Neural cell (in vitro differentiated cells): ENCODE measurements around the gene SH2D1A. TPM values are rescaled to one million over a fixed set of nuclear protein-coding genes. Genes with fewer than 3 reads are reported as not detected.

Experiments used
- H2AFZ ChIP-seq: fragments of 200-600, 300-800 bp; sonication (generic), shearing (Covaris generic); 2 replicates; pipeline ENCODE4 v1.6.0; 2014; ENCODE audit warnings: low read depth, mild to moderate bottlenecking, antibody characterized with exemption, low read length, moderate library complexity
- H3F3A ChIP-seq: fragments of 200-600 bp; shearing (Covaris generic); 2 replicates; pipeline ENCODE4 v1.6.1; 2016; ENCODE audit warnings: mild to moderate bottlenecking, moderate library complexity, mixed read lengths, antibody characterized with exemption, low read length; ENCODE audit not compliant: insufficient read depth, poor library complexity, severe bottlenecking
- H3K27ac ChIP-seq: fragments of 200-600, 300-800 bp; sonication (generic), shearing (Covaris generic); 2 replicates; pipeline ENCODE4 v1.5.1; 2014; ENCODE audit warnings: mild to moderate bottlenecking, low read length, moderate library complexity
- H3K27me3 ChIP-seq: fragments of 300-800, 200-600 bp; sonication (generic), shearing (Covaris generic); 2 replicates; pipeline ENCODE4 v1.6.0; 2014; ENCODE audit warnings: mild to moderate bottlenecking, low read depth, low read length, moderate library complexity; ENCODE audit not compliant: insufficient read depth
- H3K36me3 ChIP-seq: fragments of 300-800, 200-600 bp; sonication (generic), shearing (Covaris generic); 2 replicates; pipeline ENCODE4 v1.5.1; 2014; ENCODE audit warnings: mild to moderate bottlenecking, antibody characterized with exemption, low read length, moderate library complexity; ENCODE audit not compliant: insufficient read depth
- H3K4me2 ChIP-seq: fragments of 300-800, 200-600 bp; sonication (generic), shearing (Covaris generic); 2 replicates; pipeline ENCODE4 v1.6.0; 2014; ENCODE audit warnings: mild to moderate bottlenecking, low read length
- H3K4me3 ChIP-seq: fragments of 300-800, 200-600 bp; sonication (generic), shearing (Covaris generic); 2 replicates; pipeline ENCODE4 v1.5.1; 2014; ENCODE audit warnings: mild to moderate bottlenecking, low read length, moderate library complexity
- H3K79me2 ChIP-seq: fragments of 200-600 bp; shearing (Covaris generic); replicated peaks from 2 replicates; pipeline ENCODE4 v1.6.0; 2014; ENCODE audit warnings: mild to moderate bottlenecking, low read length, moderate library complexity; ENCODE audit not compliant: insufficient read depth
- H3K9ac ChIP-seq: fragments of 300-800, 200-600 bp; sonication (generic), shearing (Covaris generic); 2 replicates; pipeline ENCODE4 v1.6.1; 2016; ENCODE audit warnings: mild to moderate bottlenecking, low read length, mixed read lengths
- H3K9me2 ChIP-seq: fragments of 200-600 bp; shearing (Covaris generic); 2 replicates; pipeline ENCODE4 v1.6.1; 2016; ENCODE audit warnings: mild to moderate bottlenecking, low read length, mixed read lengths; ENCODE audit not compliant: insufficient read depth
- H3K9me3 ChIP-seq: fragments of 200-600, 300-800 bp; sonication (generic), shearing (Covaris generic); 2 replicates; pipeline ENCODE4 v1.6.1; 2016; ENCODE audit warnings: mild to moderate bottlenecking, mixed run types, low read length, moderate library complexity, mixed read lengths
- H4K20me1 ChIP-seq: fragments of 200-600 bp; shearing (Covaris generic); 2 replicates; pipeline ENCODE4 v1.6.1; 2016; ENCODE audit warnings: mild to moderate bottlenecking, mixed run types; ENCODE audit not compliant: insufficient read depth
- EP300 ChIP-seq: fragments of 450-650 bp; conservative IDR thresholded peaks from 2 replicates; pipeline ENCODE4 v1.6.1; 2014; ENCODE audit warnings: antibody characterized with exemption, mild to moderate bottlenecking, moderate library complexity; ENCODE audit not compliant: poor library complexity, severe bottlenecking
- EZH2 ChIP-seq: fragments of 200-600, 300-800 bp; shearing (Covaris generic), sonication (generic); IDR thresholded peaks from 2 replicates; pipeline ENCODE4 v1.6.1; 2014; ENCODE audit warnings: antibody characterized with exemption, low read length, borderline replicate concordance, mild to moderate bottlenecking; ENCODE audit not compliant: insufficient read depth, poor library complexity, severe bottlenecking
- MXI1 ChIP-seq: fragments of 450-650 bp; conservative IDR thresholded peaks from 2 replicates; pipeline ENCODE4 v1.6.1; 2014; ENCODE audit warnings: antibody characterized with exemption, mild to moderate bottlenecking; ENCODE audit not compliant: poor library complexity, severe bottlenecking
- POLR2AphosphoS5 ChIP-seq: IDR thresholded peaks from 2 replicates; pipeline ENCODE4 v1.6.1; 2012
- RAD21 ChIP-seq: fragments of 450-650 bp; conservative IDR thresholded peaks from 2 replicates; pipeline ENCODE4 v1.6.1; 2014; ENCODE audit warnings: antibody characterized with exemption, mild to moderate bottlenecking, moderate library complexity
- SMC3 ChIP-seq: fragments of 450-650 bp; conservative IDR thresholded peaks from 2 replicates; pipeline ENCODE4 v1.6.1; 2014; ENCODE audit warnings: antibody characterized with exemption, mild to moderate bottlenecking, moderate library complexity; ENCODE audit not compliant: poor library complexity
- TAF1 ChIP-seq: IDR thresholded peaks from 2 replicates; pipeline ENCODE4 v1.6.1; 2012; ENCODE audit warnings: low read depth
- polyA plus RNA-seq: library from polyadenylated mRNA; depleted of rRNA; stranded (reverse); fragments of >200 nt; gene quantifications from 2 replicates; pipeline ENCODE4 v1.2.3, GENCODE V29; 2014
- TF ChIP-seq, protein P1 (sequence below): IDR thresholded peaks from 2 replicates; pipeline ENCODE4 v1.6.1; 2012; ENCODE audit warnings: borderline replicate concordance
- TF ChIP-seq, protein P2 (sequence below): fragments of 450-650 bp; IDR thresholded peaks from 2 replicates; pipeline ENCODE4 v1.5.1; 2014; ENCODE audit warnings: antibody characterized with exemption, mild to moderate bottlenecking, moderate library complexity; ENCODE audit not compliant: poor library complexity, severe bottlenecking

The SH2D1A gene
- polyA plus RNA-seq, 1 donor from 2014 or later = not detected

DNA sequence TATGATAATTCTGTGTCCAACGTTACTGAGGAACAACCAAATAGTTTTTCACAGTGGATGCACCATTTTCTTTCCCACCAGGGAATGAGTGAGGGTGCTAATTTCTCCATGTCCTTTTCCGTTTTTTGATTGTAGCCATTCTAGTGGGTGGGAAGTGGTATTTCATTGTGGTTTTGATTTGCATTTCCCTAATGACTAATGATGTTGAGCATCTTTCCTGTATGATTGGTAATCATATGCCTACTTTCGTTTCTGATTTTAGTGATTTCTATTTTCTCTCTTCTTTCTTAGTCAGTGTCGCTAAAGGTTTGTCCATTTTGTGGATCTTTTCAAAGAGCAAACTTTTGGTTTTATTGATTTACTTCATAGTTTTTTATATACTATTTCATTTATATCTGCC, 46.0 kb upstream of the SH2D1A start:
- no peak overlapping the region for H3K4me2 ChIP-seq
- H3K36me3 ChIP-seq = no peaks in the 10 kb centered on the region
- H3K79me2 ChIP-seq = no peaks in the 10 kb centered on the region
- no peak overlapping the region for H3K27ac ChIP-seq
- no peaks in the 10 kb centered on the region for H3F3A ChIP-seq
- TF ChIP-seq TAF1 = no peak
- TF ChIP-seq, protein P1, sequence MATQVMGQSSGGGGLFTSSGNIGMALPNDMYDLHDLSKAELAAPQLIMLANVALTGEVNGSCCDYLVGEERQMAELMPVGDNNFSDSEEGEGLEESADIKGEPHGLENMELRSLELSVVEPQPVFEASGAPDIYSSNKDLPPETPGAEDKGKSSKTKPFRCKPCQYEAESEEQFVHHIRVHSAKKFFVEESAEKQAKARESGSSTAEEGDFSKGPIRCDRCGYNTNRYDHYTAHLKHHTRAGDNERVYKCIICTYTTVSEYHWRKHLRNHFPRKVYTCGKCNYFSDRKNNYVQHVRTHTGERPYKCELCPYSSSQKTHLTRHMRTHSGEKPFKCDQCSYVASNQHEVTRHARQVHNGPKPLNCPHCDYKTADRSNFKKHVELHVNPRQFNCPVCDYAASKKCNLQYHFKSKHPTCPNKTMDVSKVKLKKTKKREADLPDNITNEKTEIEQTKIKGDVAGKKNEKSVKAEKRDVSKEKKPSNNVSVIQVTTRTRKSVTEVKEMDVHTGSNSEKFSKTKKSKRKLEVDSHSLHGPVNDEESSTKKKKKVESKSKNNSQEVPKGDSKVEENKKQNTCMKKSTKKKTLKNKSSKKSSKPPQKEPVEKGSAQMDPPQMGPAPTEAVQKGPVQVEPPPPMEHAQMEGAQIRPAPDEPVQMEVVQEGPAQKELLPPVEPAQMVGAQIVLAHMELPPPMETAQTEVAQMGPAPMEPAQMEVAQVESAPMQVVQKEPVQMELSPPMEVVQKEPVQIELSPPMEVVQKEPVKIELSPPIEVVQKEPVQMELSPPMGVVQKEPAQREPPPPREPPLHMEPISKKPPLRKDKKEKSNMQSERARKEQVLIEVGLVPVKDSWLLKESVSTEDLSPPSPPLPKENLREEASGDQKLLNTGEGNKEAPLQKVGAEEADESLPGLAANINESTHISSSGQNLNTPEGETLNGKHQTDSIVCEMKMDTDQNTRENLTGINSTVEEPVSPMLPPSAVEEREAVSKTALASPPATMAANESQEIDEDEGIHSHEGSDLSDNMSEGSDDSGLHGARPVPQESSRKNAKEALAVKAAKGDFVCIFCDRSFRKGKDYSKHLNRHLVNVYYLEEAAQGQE = no peak
- TF ChIP-seq RAD21 = no peak
- TF ChIP-seq, protein P2, sequence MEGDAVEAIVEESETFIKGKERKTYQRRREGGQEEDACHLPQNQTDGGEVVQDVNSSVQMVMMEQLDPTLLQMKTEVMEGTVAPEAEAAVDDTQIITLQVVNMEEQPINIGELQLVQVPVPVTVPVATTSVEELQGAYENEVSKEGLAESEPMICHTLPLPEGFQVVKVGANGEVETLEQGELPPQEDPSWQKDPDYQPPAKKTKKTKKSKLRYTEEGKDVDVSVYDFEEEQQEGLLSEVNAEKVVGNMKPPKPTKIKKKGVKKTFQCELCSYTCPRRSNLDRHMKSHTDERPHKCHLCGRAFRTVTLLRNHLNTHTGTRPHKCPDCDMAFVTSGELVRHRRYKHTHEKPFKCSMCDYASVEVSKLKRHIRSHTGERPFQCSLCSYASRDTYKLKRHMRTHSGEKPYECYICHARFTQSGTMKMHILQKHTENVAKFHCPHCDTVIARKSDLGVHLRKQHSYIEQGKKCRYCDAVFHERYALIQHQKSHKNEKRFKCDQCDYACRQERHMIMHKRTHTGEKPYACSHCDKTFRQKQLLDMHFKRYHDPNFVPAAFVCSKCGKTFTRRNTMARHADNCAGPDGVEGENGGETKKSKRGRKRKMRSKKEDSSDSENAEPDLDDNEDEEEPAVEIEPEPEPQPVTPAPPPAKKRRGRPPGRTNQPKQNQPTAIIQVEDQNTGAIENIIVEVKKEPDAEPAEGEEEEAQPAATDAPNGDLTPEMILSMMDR = no peak
- TF ChIP-seq SMC3 = no peak
- no peak for TF ChIP-seq MXI1
- TF ChIP-seq EP300 = no peak
- no peak for TF ChIP-seq POLR2AphosphoS5
- no peak for TF ChIP-seq EZH2
- H3K9me2 ChIP-seq = no peaks in the 10 kb centered on the region
- no peaks in the 10 kb centered on the region for H3K9me3 ChIP-seq
- H3K4me3 ChIP-seq = no peak overlapping the region
- H4K20me1 ChIP-seq = no peaks in the 10 kb centered on the region
- no peak overlapping the region for H3K9ac ChIP-seq
- H3K27me3 ChIP-seq = no peaks in the 10 kb centered on the region
- H2AFZ ChIP-seq = no peak overlapping the region

DNA sequence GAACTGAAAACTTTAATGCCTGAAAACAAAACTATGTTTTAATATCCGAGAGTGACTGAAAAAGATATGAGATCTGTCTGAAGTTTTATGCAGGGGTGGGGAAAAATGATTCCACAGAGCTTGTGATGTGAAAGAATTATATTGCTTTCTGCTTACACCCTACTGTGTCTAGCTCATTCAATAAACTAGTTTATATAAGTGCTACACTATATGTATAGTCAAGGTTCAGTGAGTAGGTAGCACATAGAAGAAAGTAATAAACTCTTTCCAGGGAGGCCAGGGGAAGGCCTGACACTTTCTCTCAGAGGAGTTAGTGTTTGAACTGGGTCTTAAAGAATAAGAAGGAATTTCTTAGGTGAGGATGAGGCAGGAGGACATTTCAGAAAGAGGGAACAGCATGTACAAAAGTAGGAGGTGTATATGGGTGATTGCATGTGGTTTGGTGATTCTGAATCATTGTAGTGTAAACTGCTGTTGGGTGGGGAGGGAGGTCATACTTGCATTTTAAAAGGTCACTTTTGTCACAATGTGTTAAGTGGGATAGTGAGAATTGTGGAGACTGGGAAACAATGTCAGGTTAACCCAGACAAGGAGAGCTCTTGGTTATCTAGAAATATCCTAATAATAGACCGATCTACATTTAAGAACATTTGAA, 39.0 kb upstream of the SH2D1A start:
- no peaks in the 10 kb centered on the region for H3K9me3 ChIP-seq
- H4K20me1 ChIP-seq = no peaks in the 10 kb centered on the region
- H3K27me3 ChIP-seq = no peaks in the 10 kb centered on the region
- H3K79me2 ChIP-seq = no peaks in the 10 kb centered on the region
- TF ChIP-seq MXI1 (no peak), POLR2AphosphoS5 (no peak), TAF1 (no peak), EZH2 (no peak), RAD21 (no peak), SMC3 (no peak), EP300 (no peak)
- TF ChIP-seq, protein P2 = no peak
- TF ChIP-seq, protein P1 = no peak
- H3K36me3 ChIP-seq = no peaks in the 10 kb centered on the region
- no peaks in the 10 kb centered on the region for H3F3A ChIP-seq
- no peak overlapping the region for H2AFZ ChIP-seq
- no peak overlapping the region for H3K4me2 ChIP-seq
- no peak overlapping the region for H3K4me3 ChIP-seq
- H3K9ac ChIP-seq = no peak overlapping the region
- no peaks in the 10 kb centered on the region for H3K9me2 ChIP-seq
- H3K27ac ChIP-seq = no peak overlapping the region
